Rectal smooth muscle tissue (tissue), 1 donor: ENCODE data around the gene ATP5ME.
A peak's percentile ranks its signal among the peaks of the same experiment; 100 is the strongest.

ENCODE experiments used
- H3K27ac ChIP-seq: one replicate; pipeline ENCODE4 v1.7.0; 2013; ENCODE audit warnings: low read depth, low read length, inconsistent platforms
- H3K27me3 ChIP-seq: one replicate; pipeline ENCODE4 v1.7.0; 2013; ENCODE audit warnings: low read length; ENCODE audit not compliant: control insufficient read depth, insufficient read depth
- H3K36me3 ChIP-seq: one replicate; pipeline ENCODE4 v1.7.0; 2013; ENCODE audit warnings: low read length; ENCODE audit not compliant: control insufficient read depth, insufficient read depth
- H3K4me1 ChIP-seq: one replicate; pipeline ENCODE4 v1.7.0; 2013; ENCODE audit warnings: low read length; ENCODE audit not compliant: control insufficient read depth, insufficient read depth
- H3K4me3 ChIP-seq: one replicate; pipeline ENCODE4 v1.7.0; 2013; ENCODE audit warnings: low read length
- H3K9ac ChIP-seq: one replicate; pipeline ENCODE4 v1.7.0; 2013; ENCODE audit warnings: low read length

The ATP5ME gene

GRCh38 chr4:685679-686412 is 11.8 kb upstream of the ATP5ME start:
- H3K27ac ChIP-seq: no peak overlapping the region
- H3K36me3 ChIP-seq: peaks cover 2% of the 10 kb centered on the region
- no peak overlapping the region for H3K4me3 ChIP-seq
- H3K27me3 ChIP-seq: peaks cover 2% of the 10 kb centered on the region
- H3K9ac ChIP-seq: no peak overlapping the region
- H3K4me1 ChIP-seq: peaks cover 2% of the 10 kb centered on the region

DNA sequence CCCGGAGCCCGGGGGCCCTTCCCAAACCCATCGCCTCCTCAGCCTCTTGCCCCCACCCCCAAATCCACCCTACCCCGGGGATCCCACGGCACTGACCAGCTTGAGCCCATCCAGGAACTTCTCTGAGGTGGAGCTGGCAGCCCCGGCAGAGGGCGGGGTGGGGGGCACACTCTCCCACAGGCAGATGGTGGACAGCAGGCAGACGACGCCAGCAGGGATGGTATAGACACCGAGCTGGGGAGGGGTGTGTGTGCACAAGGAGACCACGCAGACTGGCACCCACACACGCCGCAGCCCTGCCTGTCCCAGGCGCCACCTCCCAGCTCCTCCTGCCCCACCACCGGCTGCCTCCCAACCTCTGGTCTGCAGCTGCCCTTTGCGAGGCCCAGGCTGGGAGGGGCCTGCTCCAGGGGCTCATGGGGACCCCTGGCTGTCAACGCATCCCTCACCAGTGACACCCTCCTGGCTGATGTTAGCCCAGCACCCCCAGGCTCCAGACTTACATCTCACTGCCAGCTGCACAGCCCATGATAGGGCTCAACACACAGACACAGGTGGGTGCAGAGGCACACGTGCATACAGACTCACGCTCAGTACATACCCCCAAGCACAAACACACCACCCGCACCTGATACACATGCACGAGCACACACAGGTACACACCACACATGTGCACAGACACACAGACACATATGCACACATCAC is 10.7 kb upstream of the ATP5ME start:
- Histone ChIP-seq H3K27me3 (peaks cover 2% of the 10 kb centered on the region), H3K27ac (no peak overlapping the region), H3K4me1 (peaks cover 2% of the 10 kb centered on the region), H3K4me3 (no peak overlapping the region), H3K9ac (no peak overlapping the region), H3K36me3 (peaks cover 2% of the 10 kb centered on the region)

DNA sequence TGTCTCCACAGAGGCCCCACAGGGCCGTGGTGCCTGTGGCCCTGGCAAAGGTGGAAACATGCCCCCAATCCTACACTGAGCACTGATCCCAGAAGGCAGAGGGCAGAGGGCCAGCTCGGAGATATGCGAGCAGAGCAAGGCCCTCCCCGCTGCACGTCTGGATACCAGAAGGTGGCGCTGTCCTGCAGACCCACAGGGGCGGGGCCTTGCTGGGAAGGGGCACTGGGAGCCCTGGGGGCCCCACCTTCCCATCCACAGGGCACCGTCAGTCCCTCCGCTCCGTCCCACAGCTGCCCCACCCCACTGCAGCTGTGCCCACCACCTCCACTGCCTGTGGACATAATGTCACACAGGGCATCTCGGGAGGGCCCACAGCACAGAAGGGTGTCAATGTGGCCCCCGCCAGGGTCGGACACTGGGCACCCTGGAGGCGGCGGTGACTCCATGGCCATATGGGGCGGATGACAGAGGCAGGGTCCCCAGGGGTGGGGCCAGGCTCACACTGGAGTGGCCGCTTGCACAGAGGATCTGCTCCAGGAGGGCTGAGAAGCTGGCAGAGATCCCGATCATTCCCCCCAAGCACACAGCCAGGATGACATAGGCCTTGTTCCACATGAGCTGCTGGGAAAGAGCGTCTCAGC is 10.0 kb upstream of the ATP5ME start:
- Histone ChIP-seq H3K27me3 (peaks cover 2% of the 10 kb centered on the region), H3K36me3 (peaks cover 2% of the 10 kb centered on the region), H3K4me1 (peaks cover 2% of the 10 kb centered on the region), H3K9ac (no peak overlapping the region), H3K27ac (no peak overlapping the region), H3K4me3 (no peak overlapping the region)

DNA sequence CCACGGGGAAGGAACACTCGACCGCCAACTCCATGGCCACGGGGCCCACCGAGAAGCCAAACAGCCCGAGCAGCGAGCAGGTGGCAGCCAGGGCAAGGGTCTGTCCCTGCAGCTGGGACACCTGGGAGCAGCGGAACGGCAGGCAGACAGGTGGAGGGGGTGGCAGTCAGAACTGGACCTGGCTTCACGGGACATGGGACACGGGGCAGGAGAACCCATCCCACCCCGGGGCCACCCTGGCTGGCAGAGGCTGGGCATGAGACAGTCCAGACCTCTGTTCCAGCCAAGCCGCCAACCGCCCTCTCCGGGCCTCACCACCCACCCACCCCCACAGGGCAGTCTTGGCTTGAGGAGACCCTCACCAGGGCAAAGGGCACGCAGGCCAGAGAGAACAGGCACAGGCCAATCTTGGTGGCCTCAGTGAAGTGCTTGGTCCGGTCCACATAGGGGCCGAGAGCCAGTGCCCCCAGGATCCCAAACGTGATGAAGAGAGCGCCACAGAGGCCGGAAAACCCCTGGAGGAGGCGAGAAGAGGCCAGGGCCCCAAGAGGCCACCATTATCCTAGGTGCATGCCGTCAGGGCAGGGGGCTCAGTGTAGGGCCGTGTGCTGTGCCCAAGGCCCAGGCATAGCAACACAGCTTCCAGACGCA is 9.3 kb upstream of the ATP5ME start:
- Histone ChIP-seq H3K4me3 (no peak overlapping the region), H3K36me3 (peaks cover 2% of the 10 kb centered on the region), H3K4me1 (peaks cover 2% of the 10 kb centered on the region), H3K9ac (no peak overlapping the region), H3K27ac (no peak overlapping the region), H3K27me3 (peaks cover 2% of the 10 kb centered on the region)

DNA sequence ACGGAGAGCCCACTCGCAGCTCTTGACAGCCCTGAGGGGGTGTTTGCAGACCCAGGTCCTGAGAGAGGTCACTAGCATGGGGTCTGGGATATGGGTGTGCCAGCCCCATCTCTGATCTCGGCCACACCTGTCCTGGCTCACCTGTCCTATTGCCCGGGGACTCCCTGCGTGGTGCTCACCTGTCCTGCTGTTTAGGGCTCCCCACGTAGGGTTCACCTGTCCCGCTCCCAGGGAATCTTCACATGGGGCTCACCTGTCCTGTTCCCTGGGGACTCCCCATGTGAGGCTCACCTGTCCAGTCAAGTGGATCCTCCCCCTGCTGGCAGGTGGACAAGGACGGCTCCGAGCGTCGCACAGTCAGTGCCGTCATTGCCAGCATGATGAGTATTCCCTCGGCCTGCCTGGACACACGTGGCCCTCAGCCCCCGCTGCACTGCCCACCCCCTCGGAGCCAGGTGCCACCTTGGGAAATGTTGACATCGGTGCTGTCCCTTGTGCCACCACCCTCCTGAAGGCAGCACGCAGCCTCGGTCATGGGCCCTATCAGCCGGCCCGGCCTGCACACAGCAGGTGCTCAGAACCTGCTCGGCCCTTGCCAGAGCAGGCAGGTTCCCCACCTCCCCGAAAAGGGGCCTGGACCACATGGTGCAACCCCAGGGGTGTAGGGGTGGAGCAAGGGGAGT is 8.6 kb upstream of the ATP5ME start:
- Histone ChIP-seq H3K27me3 (peaks cover 2% of the 10 kb centered on the region), H3K36me3 (peaks cover 2% of the 10 kb centered on the region), H3K4me1 (peaks cover under 1% of the 10 kb centered on the region), H3K4me3 (no peak overlapping the region), H3K9ac (no peak overlapping the region), H3K27ac (no peak overlapping the region)

DNA sequence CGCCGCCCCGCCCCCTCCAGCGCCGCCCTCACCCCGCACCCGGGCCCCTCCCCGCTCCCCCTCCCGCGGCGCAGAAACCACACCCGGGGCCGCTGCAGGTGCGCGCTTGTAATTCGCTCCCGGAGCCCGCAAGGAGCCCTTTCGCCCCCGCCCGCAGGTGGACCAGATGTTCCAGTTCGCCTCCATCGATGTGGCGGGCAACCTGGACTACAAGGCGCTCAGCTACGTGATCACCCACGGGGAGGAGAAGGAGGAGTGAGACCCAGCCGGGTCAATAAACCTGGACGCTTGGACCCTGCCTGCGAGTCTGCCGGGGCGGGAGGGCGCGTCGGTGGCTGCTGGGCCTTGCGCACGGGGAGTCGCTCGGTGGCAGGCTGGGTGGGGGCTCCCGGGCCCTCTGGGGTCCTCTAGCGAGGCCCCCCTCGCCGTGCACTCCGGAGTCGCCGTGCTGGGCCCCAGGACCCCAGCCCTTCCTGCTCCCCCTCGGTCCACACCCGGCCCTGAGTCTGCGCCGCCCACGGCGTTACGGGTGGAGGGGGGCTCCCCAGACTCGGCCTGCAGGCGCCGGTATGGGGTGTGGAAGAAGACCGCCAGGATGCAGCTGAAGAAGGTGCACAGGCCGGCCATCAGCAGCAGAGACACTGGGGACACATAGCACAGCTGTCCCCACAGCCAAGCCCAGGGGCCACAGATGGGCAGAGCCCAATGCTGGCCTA is 7.8 kb upstream of the ATP5ME start:
- H3K9ac ChIP-seq: no peak overlapping the region
- no peaks in the 10 kb centered on the region for H3K4me1 ChIP-seq
- H3K36me3 ChIP-seq: peaks cover 2% of the 10 kb centered on the region
- no peak overlapping the region for H3K27ac ChIP-seq
- no peak overlapping the region for H3K4me3 ChIP-seq
- peaks cover 2% of the 10 kb centered on the region for H3K27me3 ChIP-seq

DNA sequence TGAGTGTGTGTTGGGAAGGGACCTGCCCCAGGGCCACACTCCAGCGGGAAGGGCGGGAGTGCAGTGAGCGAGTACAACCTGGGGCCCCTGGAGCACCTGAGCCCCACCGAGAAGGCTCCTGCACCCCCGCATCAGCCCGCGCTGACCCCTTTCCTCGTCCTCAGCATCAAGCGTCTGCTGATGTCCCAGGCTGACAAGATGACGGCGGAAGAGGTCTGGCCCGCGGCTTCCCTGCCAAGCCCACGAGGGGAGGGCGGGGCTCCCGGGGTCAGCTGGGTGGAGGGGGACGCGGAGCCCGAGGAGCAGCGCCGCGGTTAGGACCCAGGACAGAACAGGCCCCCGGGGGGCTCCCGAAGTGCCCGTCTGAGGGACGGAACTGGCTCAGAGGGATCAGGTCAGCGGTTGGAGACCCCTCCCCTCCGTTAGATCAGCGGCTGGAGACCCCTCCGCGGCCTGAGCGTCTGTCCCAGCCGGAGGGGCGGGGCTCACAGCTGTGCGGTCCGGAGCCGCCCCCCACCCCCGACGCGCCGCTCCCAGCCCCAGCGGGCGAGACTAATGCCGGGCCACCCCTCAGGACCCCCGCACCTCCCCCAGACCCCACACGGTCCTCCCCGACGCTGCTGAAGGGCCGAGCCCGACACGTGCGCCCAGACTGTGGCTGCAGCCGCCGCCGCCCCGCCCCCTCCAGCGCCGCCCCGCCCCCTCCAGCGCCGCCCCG is 7.0 kb upstream of the ATP5ME start:
- H3K27me3 ChIP-seq: peaks cover 2% of the 10 kb centered on the region
- H3K4me3 ChIP-seq: peak overlapping the region; percentile 41
- H3K36me3 ChIP-seq: peaks cover 2% of the 10 kb centered on the region
- no peak overlapping the region for H3K9ac ChIP-seq
- H3K27ac ChIP-seq: no peak overlapping the region
- no peaks in the 10 kb centered on the region for H3K4me1 ChIP-seq

DNA sequence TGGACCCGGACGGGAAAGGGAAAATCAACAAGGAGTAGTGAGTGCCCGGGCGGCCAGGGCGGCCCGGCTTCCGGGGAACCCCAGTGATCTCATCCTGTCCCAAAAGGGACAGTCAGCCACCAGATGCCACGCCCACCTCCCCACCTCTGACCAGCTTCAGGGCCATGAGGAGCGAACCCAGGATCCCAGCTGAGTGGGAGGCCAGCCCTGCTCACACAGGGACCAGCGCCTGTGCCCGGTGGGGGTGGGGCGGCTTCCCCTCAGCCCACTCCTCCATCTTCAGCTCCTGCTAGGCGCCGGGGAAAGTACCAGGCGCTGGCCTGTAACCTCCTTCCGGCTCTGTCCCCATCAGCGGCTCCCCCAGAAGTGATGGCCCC is 6.5 kb upstream of the ATP5ME start:
- Histone ChIP-seq H3K4me1 (no peaks in the 10 kb centered on the region), H3K27me3 (peaks cover 2% of the 10 kb centered on the region), H3K27ac (no peak overlapping the region)

GRCh38 chr4:680091-680490 is 6.0 kb upstream of the ATP5ME start:
- H3K27ac ChIP-seq: no peak overlapping the region
- H3K36me3 ChIP-seq: peaks cover under 1% of the 10 kb centered on the region
- H3K9ac ChIP-seq: no peak overlapping the region
- H3K4me1 ChIP-seq: peaks cover 3% of the 10 kb centered on the region
- peaks cover 2% of the 10 kb centered on the region for H3K27me3 ChIP-seq
- no peak overlapping the region for H3K4me3 ChIP-seq

More for the DNA sequence above, 6.5 kb upstream of the ATP5ME start:
- Histone ChIP-seq H3K36me3 (peaks cover 2% of the 10 kb centered on the region), H3K9ac (no peak overlapping the region), H3K4me3 (peak overlapping the region; percentile 41)

GRCh38 chr4:679629-680028 is 5.6 kb upstream of the ATP5ME start:
- Histone ChIP-seq H3K27ac (no peak overlapping the region), H3K36me3 (no peaks in the 10 kb centered on the region), H3K4me1 (peaks cover 5% of the 10 kb centered on the region), H3K27me3 (peaks cover 2% of the 10 kb centered on the region), H3K9ac (no peak overlapping the region), H3K4me3 (no peak overlapping the region)

- no peak overlapping the region for H3K4me3 ChIP-seq
- H3K27me3 ChIP-seq: peaks cover 2% of the 10 kb centered on the region
Observed at GRCh38 chr4:679104-679481, 5.0 kb upstream of the ATP5ME start.

More at GRCh38 chr4:679104-679481, 5.0 kb upstream of the ATP5ME start:
- H3K4me1 ChIP-seq: peaks cover 5% of the 10 kb centered on the region
- H3K9ac ChIP-seq: no peak overlapping the region
- H3K27ac ChIP-seq: no peak overlapping the region
- H3K36me3 ChIP-seq: no peaks in the 10 kb centered on the region
